CD4-positive, alpha-beta T cell (primary cell): Measurements from ENCODE around the gene AUTS2. TPM values are rescaled to one million over a fixed set of nuclear protein-coding genes. Genes with fewer than 3 reads are reported as not detected.

Experiments used
- ATAC-seq: fragments of 200-7000 bp; cut with Tn5 transposase; one replicate; pipeline ENCODE4 v1.10.0; 2022; ENCODE audit warnings: mild to moderate bottlenecking; ENCODE audit not compliant: poor library complexity
- CTCF ChIA-PET: fragments of 350-600 bp; sonication (Branson Sonifier 250); formaldehyde crosslinking; loops from one replicate; lab custom pipeline; 2021; ENCODE audit warnings: antibody characterized with exemption, inconsistent platforms; lab: Charles Lee
- POLR2A ChIA-PET: fragments of 350-600 bp; sonication (Branson Sonifier 250); formaldehyde crosslinking; loops from one replicate; lab custom pipeline; 2021; ENCODE audit warnings: antibody characterized with exemption, inconsistent platforms; lab: Charles Lee
- DNase-seq, 14 experiments: peaks; one replicate each; pipeline ENCODE4 v3.0.0-alpha.2; 2013 to 2020; ENCODE audit warnings: mixed read lengths in 2 of 14
- H3K27ac ChIP-seq, 2 donors: one replicate each; pipeline versions ENCODE4 v1.5.1 to v1.7.0; 2013; ENCODE audit warnings: low read length in 2 of 2, low read depth in 1 of 2, mild to moderate bottlenecking in 1 of 2
- H3K27me3 ChIP-seq, 2 experiments: 1 replicate in 1 of 2; 2 replicates in 1 of 2; pipeline versions ENCODE4 v1.6.1 to v1.7.0; 2013; ENCODE audit warnings: low read length in 2 of 2, control low read depth in 1 of 2, mild to moderate bottlenecking in 1 of 2, moderate library complexity in 1 of 2; ENCODE audit not compliant: insufficient read depth in 2 of 2, control insufficient read depth in 1 of 2
- H3K36me3 ChIP-seq: one replicate; pipeline ENCODE4 v1.6.1; 2013; ENCODE audit warnings: low read length, control low read depth; ENCODE audit not compliant: insufficient read depth
- H3K4me1 ChIP-seq: one replicate; pipeline ENCODE4 v1.6.1; 2013; ENCODE audit warnings: low read length, control low read depth; ENCODE audit not compliant: insufficient read depth
- H3K4me3 ChIP-seq: one replicate; pipeline ENCODE4 v1.5.1; 2013; ENCODE audit warnings: mild to moderate bottlenecking, low read length, moderate library complexity
- H3K9me3 ChIP-seq, 2 experiments: 1 replicate in 1 of 2; 2 replicates in 1 of 2; pipeline versions ENCODE4 v1.6.1 to v1.7.0; 2013; ENCODE audit warnings: low read length in 2 of 2, mild to moderate bottlenecking in 2 of 2, control low read depth in 1 of 2, moderate library complexity in 1 of 2; ENCODE audit not compliant: control insufficient read depth in 1 of 2, insufficient read depth in 1 of 2
- H3K27ac Mint-ChIP-seq: one replicate; pipeline ENCODE4 v1.8.0; 2020; ENCODE audit warnings: mixed read lengths
- H3K27me3 Mint-ChIP-seq: one replicate; pipeline ENCODE4 v1.8.0; 2021; ENCODE audit warnings: mixed read lengths
- H3K36me3 Mint-ChIP-seq: one replicate; pipeline ENCODE4 v1.8.0; 2021; ENCODE audit warnings: low read depth, mixed read lengths
- H3K4me1 Mint-ChIP-seq: one replicate; pipeline ENCODE4 v1.8.0; 2021; ENCODE audit warnings: low read depth, mixed read lengths
- H3K4me3 Mint-ChIP-seq: one replicate; pipeline ENCODE4 v1.8.0; 2020; ENCODE audit warnings: mild to moderate bottlenecking, mixed read lengths
- H3K9me3 Mint-ChIP-seq: one replicate; pipeline ENCODE4 v1.8.0; 2020; ENCODE audit warnings: mixed read lengths
- intact Hi-C, 2 experiments: fragments of 100-400 bp; cut with DNase I in 1 of 2; cut with micrococcal nuclease in 1 of 2; formaldehyde crosslinking; loops; one replicate each; pipeline versions ENCODE4 v1.15.1 to v1.9.0; 2023 to 2025; cut with DNase I, micrococcal nuclease
- total RNA-seq, 174 experiments: library from RNA in 2 of 174; stranded (reverse) in 2 of 174; gene quantifications; one replicate each; pipeline ENCODE4 v1.2.3 and lab custom pipeline; 2021 to 2026
- TF ChIP-seq, protein P1 (sequence below): fragments of 200-600 bp; IDR thresholded peaks from one replicate; pipeline ENCODE4 v1.8.0; 2022; ENCODE audit warnings: antibody characterized with exemption, mild to moderate bottlenecking

Gene AUTS2
- total RNA-seq, 2 experiments from 2014 or later: 43.6 to 47.6 TPM

DNA sequence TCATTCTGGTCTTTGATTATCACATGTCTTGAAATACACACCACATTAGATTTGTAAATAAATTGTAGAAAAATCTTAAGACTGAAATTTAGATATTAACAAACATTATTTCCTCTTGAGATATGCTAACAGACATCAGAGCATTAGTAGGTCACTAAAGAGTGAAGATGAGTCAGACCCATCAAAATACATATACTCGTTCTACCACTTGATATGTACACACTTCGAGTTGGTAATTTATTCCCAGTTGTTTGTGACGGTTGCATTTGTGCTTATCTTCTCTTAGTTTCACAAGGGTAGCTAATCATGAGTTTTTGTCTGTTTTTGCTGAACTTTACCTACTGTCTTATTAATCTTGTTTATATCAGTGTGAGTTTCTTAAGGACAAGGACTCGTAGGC, 383.4 kb downstream of the AUTS2 start:
- no peak overlapping the region for H3K27ac Mint-ChIP-seq
- ChIA-PET CTCF (no interaction called here), POLR2A (no interaction called here)
- TF ChIP-seq, protein P1, sequence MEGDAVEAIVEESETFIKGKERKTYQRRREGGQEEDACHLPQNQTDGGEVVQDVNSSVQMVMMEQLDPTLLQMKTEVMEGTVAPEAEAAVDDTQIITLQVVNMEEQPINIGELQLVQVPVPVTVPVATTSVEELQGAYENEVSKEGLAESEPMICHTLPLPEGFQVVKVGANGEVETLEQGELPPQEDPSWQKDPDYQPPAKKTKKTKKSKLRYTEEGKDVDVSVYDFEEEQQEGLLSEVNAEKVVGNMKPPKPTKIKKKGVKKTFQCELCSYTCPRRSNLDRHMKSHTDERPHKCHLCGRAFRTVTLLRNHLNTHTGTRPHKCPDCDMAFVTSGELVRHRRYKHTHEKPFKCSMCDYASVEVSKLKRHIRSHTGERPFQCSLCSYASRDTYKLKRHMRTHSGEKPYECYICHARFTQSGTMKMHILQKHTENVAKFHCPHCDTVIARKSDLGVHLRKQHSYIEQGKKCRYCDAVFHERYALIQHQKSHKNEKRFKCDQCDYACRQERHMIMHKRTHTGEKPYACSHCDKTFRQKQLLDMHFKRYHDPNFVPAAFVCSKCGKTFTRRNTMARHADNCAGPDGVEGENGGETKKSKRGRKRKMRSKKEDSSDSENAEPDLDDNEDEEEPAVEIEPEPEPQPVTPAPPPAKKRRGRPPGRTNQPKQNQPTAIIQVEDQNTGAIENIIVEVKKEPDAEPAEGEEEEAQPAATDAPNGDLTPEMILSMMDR: no peak
- no peak overlapping the region for H3K4me3 Mint-ChIP-seq
- H3K27me3 Mint-ChIP-seq: peaks cover 12% of the 10 kb centered on the region
- H3K4me1 ChIP-seq: no peaks in the 10 kb centered on the region
- peaks cover 2% of the 10 kb centered on the region for H3K9me3 Mint-ChIP-seq
- H3K27ac ChIP-seq: no peak overlapping the region
- no peak overlapping the region for H3K4me3 ChIP-seq
- H3K4me1 Mint-ChIP-seq: no peaks in the 10 kb centered on the region
- H3K27me3 ChIP-seq: no peaks in the 10 kb centered on the region
- H3K9me3 ChIP-seq: no peaks in the 10 kb centered on the region
- H3K36me3 ChIP-seq: no peaks in the 10 kb centered on the region
- ATAC-seq (no peak), DNase-seq (no peak)
- intact Hi-C loops: no loop called here
- no peaks in the 10 kb centered on the region for H3K36me3 Mint-ChIP-seq

GRCh38 chr7:69982197-69982596, 383.9 kb downstream of the AUTS2 start:
- H3K27me3 ChIP-seq: no peaks in the 10 kb centered on the region
- H3K4me1 Mint-ChIP-seq: no peaks in the 10 kb centered on the region
- H3K36me3 Mint-ChIP-seq: no peaks in the 10 kb centered on the region
- no peaks in the 10 kb centered on the region for H3K36me3 ChIP-seq
- H3K4me3 Mint-ChIP-seq: no peak overlapping the region
- no peak overlapping the region for H3K4me3 ChIP-seq
- POLR2A ChIA-PET: no interaction called here
- no peak for DNase-seq
- H3K9me3 Mint-ChIP-seq: no peaks in the 10 kb centered on the region
- CTCF ChIA-PET: no interaction called here
- H3K4me1 ChIP-seq: no peaks in the 10 kb centered on the region
- H3K27ac Mint-ChIP-seq: no peak overlapping the region
- intact Hi-C loops: no loop called here
- no peak for ATAC-seq
- no peaks in the 10 kb centered on the region for H3K9me3 ChIP-seq
- H3K27me3 Mint-ChIP-seq: peaks cover 12% of the 10 kb centered on the region
- no peak overlapping the region for H3K27ac ChIP-seq
- TF ChIP-seq, protein P1: no peak

DNA sequence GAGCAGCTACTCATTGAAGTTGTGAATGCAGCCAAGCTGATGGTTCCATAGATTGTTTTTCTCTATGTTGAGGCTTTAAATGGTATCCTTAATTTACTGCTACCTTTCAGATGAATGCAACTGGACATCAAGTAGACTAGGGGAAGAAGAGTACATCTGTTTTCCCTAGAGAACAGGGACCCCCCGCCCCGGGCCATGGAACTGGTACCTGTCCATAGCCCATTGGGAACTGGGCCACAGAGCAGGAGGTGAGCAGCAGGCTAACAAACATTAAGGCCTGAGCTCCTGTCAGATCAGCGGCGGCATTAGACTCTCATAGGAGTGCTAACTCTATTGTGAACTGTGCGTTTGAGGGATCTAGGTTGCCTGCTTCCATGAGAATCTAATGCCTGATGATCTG, 391.3 kb downstream of the AUTS2 start:
- ChIA-PET POLR2A (no interaction called here), CTCF (no interaction called here)
- no peaks in the 10 kb centered on the region for H3K9me3 Mint-ChIP-seq
- H3K4me3 Mint-ChIP-seq: no peak overlapping the region
- no peaks in the 10 kb centered on the region for H3K36me3 ChIP-seq
- H3K4me1 Mint-ChIP-seq: no peaks in the 10 kb centered on the region
- DNase-seq (no peak), ATAC-seq (no peak)
- intact Hi-C loops: no loop called here
- H3K27me3 Mint-ChIP-seq: no peaks in the 10 kb centered on the region
- no peak overlapping the region for H3K27ac Mint-ChIP-seq
- H3K4me3 ChIP-seq: no peak overlapping the region
- no peaks in the 10 kb centered on the region for H3K4me1 ChIP-seq
- H3K36me3 Mint-ChIP-seq: no peaks in the 10 kb centered on the region
- H3K9me3 ChIP-seq: no peaks in the 10 kb centered on the region
- H3K27me3 ChIP-seq: no peaks in the 10 kb centered on the region
- H3K27ac ChIP-seq: no peak overlapping the region
- TF ChIP-seq, protein P1: no peak
